Ishikawa (cell line): Measurements from ENCODE around the gene TCF15.

Experiments used
- CEBPB ChIP-seq: IDR thresholded peaks from 2 replicates; pipeline ENCODE4 v1.6.1; 2012
- CREB1 ChIP-seq: IDR thresholded peaks from 2 replicates; pipeline ENCODE4 v1.6.1; 2012; ENCODE audit warnings: low read depth
- EGR1 ChIP-seq: IDR thresholded peaks from 2 replicates; pipeline ENCODE4 v1.6.1; 2012
- EP300 ChIP-seq: IDR thresholded peaks from 2 replicates; pipeline ENCODE4 v1.6.1; 2012; ENCODE audit warnings: borderline replicate concordance
- FOXM1 ChIP-seq: IDR thresholded peaks from 2 replicates; pipeline ENCODE4 v1.6.1; 2012; ENCODE audit warnings: low read depth, borderline replicate concordance
- MAX ChIP-seq: IDR thresholded peaks from 2 replicates; pipeline ENCODE4 v1.6.1; 2012
- NFIC ChIP-seq: IDR thresholded peaks from 2 replicates; pipeline ENCODE4 v1.6.1; 2012
- RAD21 ChIP-seq: IDR thresholded peaks from 2 replicates; pipeline ENCODE4 v1.6.1; 2012; ENCODE audit warnings: low read depth
- REST ChIP-seq: IDR thresholded peaks from 2 replicates; pipeline ENCODE4 v1.6.1; 2012; ENCODE audit warnings: low read depth, mild to moderate bottlenecking
- TAF1 ChIP-seq: IDR thresholded peaks from 2 replicates; pipeline ENCODE4 v1.6.1; 2012; ENCODE audit warnings: low read depth, mild to moderate bottlenecking
- TCF12 ChIP-seq: IDR thresholded peaks from 2 replicates; pipeline ENCODE4 v1.6.1; 2012; ENCODE audit warnings: low read depth
- TEAD4 ChIP-seq: IDR thresholded peaks from 2 replicates; pipeline ENCODE4 v1.6.1; 2012
- USF1 ChIP-seq: IDR thresholded peaks from 2 replicates; pipeline ENCODE4 v1.6.1; 2012
- YY1 ChIP-seq: IDR thresholded peaks from 2 replicates; pipeline ENCODE4 v1.6.1; 2012; ENCODE audit warnings: low read depth
- ZBTB7A ChIP-seq: IDR thresholded peaks from 2 replicates; pipeline ENCODE4 v1.6.1; 2012; ENCODE audit warnings: low read depth

The TCF15 gene

GRCh38 chr20:615514-615913 lies 5.4 kb upstream of the TCF15 start:
- TF ChIP-seq ZBTB7A: no peak
- TF ChIP-seq FOXM1: no peak
- no peak for TF ChIP-seq MAX
- no peak for TF ChIP-seq EP300
- no peak for TF ChIP-seq REST
- no peak for TF ChIP-seq YY1
- TF ChIP-seq CEBPB: no peak
- no peak for TF ChIP-seq EGR1
- no peak for TF ChIP-seq TAF1
- TF ChIP-seq TEAD4: no peak

- TF ChIP-seq ZBTB7A (no peak), YY1 (no peak), EGR1 (no peak), RAD21 (no peak), TCF12 (no peak), REST (no peak), MAX (no peak), USF1 (no peak), CEBPB (no peak), TAF1 (no peak), NFIC (no peak), TEAD4 (no peak), CREB1 (no peak), FOXM1 (no peak), EP300 (no peak)
Observed at GRCh38 chr20:611843-612185, 1.7 kb upstream of the TCF15 start.

- TF ChIP-seq CEBPB (no peak), RAD21 (no peak), TEAD4 (no peak), REST (no peak), FOXM1 (no peak), USF1 (no peak), CREB1 (no peak), TAF1 (no peak), EP300 (no peak), NFIC (no peak), EGR1 (no peak), TCF12 (no peak), YY1 (no peak), MAX (no peak), ZBTB7A (no peak)
Observed at GRCh38 chr20:611047-611842, 1.1 kb upstream of the TCF15 start.

- TF ChIP-seq MAX (peak; percentile 20; the same call in 1 of the 2 replicates), CREB1 (no peak)
Observed at GRCh38 chr20:609371-609964, 641 bp downstream of the TCF15 start.
